ENCODE measurements around the gene ZDHHC11.

Gene ZDHHC11

GRCh38 chr5:761059-761771 lies 89.6 kb downstream of the ZDHHC11 start:
- no peak overlapping the region for H3K4me3 ChIP-seq (ENCODE audit: low read length)
- no peak for TF ChIP-seq CTCF (IDR thresholded peaks at IDR 0.05; ENCODE audit: insufficient read depth, low read depth, low read length, missing control alignments)
- no peak for DNase-seq (ENCODE audit: low read depth)

- H3K4me3 ChIP-seq (ENCODE audit: low read length) = no peak overlapping the region
- DNase-seq (ENCODE audit: low read depth) = no peak
- no peak for TF ChIP-seq CTCF (IDR thresholded peaks at IDR 0.05; ENCODE audit: insufficient read depth, low read depth, low read length, missing control alignments)
Observed at GRCh38 chr5:760363-761058, 90.3 kb downstream of the ZDHHC11 start.

GRCh38 chr5:759781-760362 lies 90.9 kb downstream of the ZDHHC11 start:
- no peak overlapping the region for H3K4me3 ChIP-seq (ENCODE audit: low read length)
- no peak for DNase-seq (ENCODE audit: low read depth)
- TF ChIP-seq CTCF (IDR thresholded peaks at IDR 0.05; ENCODE audit: insufficient read depth, low read depth, low read length, missing control alignments) = no peak

GRCh38 chr5:759111-759751 lies 91.6 kb downstream of the ZDHHC11 start:
- no peak for DNase-seq (ENCODE audit: low read depth)
- no peak overlapping the region for H3K4me3 ChIP-seq (ENCODE audit: low read length)
- no peak for TF ChIP-seq CTCF (IDR thresholded peaks at IDR 0.05; ENCODE audit: insufficient read depth, low read depth, low read length, missing control alignments)

GRCh38 chr5:758698-759053 lies 92.1 kb downstream of the ZDHHC11 start:
- TF ChIP-seq CTCF (IDR thresholded peaks at IDR 0.05; ENCODE audit: insufficient read depth, low read depth, low read length, missing control alignments) = no peak
- DNase-seq (ENCODE audit: low read depth) = no peak
- no peak overlapping the region for H3K4me3 ChIP-seq (ENCODE audit: low read length)

- H3K4me3 ChIP-seq (ENCODE audit: low read length) = no peak overlapping the region
- TF ChIP-seq CTCF (IDR thresholded peaks at IDR 0.05; ENCODE audit: insufficient read depth, low read depth, low read length, missing control alignments) = no peak
- DNase-seq (ENCODE audit: low read depth) = no peak
Observed at GRCh38 chr5:757931-758697, 92.7 kb downstream of the ZDHHC11 start.

Measured in epithelial cell of esophagus (primary cell).